Activated T-cell treated with anti-CD3 and anti-CD28 coated beads, Interleukin-2, amount 50 U/mL, for 24 hours (primary cell): Measurements from ENCODE around the gene MIOX.

Experiments used
- DNase-seq: peaks from one replicate; pipeline ENCODE4 v3.0.0-alpha.2; 2020
- H3K27ac Mint-ChIP-seq: 2 replicates; pipeline ENCODE4 v1.8.0; 2020; ENCODE audit warnings: mild to moderate bottlenecking, mixed read lengths
- H3K27me3 Mint-ChIP-seq: 2 replicates; pipeline ENCODE4 v1.8.0; 2020; ENCODE audit warnings: mixed read lengths
- H3K36me3 Mint-ChIP-seq: 2 replicates; pipeline ENCODE4 v1.8.0; 2020; ENCODE audit warnings: low read depth, mixed read lengths
- H3K4me1 Mint-ChIP-seq: 2 replicates; pipeline ENCODE4 v1.8.0; 2020; ENCODE audit warnings: low read depth, mixed read lengths
- H3K4me3 Mint-ChIP-seq: 2 replicates; pipeline ENCODE4 v1.8.0; 2020; ENCODE audit warnings: mild to moderate bottlenecking, moderate library complexity, mixed read lengths
- H3K9me3 Mint-ChIP-seq: 2 replicates; pipeline ENCODE4 v1.8.0; 2020; ENCODE audit warnings: mixed read lengths

Gene MIOX

DNA sequence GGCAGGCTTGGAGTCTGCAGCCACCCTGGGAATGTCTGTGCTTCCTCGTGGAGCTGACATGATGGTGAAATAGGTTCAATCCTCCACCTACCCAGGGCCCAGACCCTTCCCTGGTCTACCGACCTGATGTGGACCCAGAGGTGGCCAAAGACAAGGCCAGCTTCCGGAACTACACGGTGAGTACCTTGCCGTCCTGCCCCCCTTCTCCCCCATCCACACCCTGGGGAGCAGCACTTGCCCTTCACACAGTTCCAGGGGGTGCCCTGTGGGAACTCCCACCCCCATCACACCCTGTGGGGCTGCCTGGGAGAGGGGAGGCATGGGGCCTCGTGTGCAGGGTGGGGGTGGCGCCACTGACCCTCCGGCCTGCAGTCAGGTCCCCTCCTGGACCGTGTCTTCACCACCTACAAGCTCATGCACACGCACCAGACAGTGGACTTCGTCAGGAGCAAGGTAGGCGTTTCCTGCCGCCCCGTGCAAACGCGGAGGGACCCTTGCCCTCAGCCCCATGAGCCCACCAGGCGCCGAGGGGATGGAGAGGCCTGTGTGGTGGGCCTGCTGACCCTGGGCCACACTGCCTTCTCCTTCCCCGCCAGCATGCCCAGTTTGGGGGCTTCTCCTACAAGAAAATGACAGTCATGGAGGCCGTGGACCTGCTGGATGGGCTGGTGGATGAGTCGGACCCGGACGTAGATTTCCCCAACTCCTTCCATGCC is 789 bp downstream of the MIOX start:
- no peak for DNase-seq
- Mint-ChIP-seq H3K27me3 (no peaks in the 10 kb centered on the region), H3K4me1 (peaks cover 6% of the 10 kb centered on the region), H3K9me3 (no peaks in the 10 kb centered on the region), H3K36me3 (no peaks in the 10 kb centered on the region), H3K4me3 (no peak overlapping the region), H3K27ac (no peak overlapping the region)

DNA sequence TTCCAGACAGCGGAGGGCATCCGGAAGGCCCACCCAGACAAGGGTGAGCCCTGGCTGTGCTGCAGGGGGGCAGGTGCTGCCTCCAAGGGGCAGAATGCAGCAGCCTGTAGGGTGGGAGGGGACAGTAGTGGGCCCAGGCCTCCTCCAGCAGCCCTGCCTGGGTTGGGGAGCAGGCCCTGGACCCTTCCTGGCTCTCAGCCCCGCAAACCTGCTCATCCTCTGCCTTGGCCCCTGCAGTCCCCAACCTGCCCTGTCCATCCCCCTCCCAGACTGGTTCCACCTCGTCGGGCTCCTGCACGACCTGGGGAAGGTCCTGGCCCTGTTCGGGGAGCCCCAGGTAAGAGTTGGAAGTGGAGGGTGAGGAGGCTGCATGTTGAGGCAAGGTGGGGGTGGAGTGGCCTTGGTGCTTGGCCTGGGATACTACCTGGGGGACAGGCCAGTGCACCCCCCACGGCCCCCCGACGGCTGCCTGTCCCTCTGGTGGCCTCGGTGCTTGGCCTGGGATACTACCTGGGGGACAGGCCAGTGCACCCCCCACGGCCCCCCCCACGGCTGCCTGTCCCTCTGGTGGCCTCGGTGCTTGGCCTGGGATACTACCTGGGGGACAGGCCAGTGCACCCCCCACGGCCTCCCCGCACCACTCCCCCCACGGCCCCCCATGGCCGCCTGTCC is 1.5 kb downstream of the MIOX start:
- no peak overlapping the region for H3K4me3 Mint-ChIP-seq
- H3K4me1 Mint-ChIP-seq = peaks cover 6% of the 10 kb centered on the region
- no peaks in the 10 kb centered on the region for H3K27me3 Mint-ChIP-seq
- DNase-seq = no peak
- no peaks in the 10 kb centered on the region for H3K9me3 Mint-ChIP-seq
- H3K36me3 Mint-ChIP-seq = no peaks in the 10 kb centered on the region
- no peak overlapping the region for H3K27ac Mint-ChIP-seq

- no peak overlapping the region for H3K27ac Mint-ChIP-seq
- no peak for DNase-seq
- peaks cover 6% of the 10 kb centered on the region for H3K4me1 Mint-ChIP-seq
- H3K4me3 Mint-ChIP-seq = no peak overlapping the region
- H3K27me3 Mint-ChIP-seq = no peaks in the 10 kb centered on the region
- H3K36me3 Mint-ChIP-seq = no peaks in the 10 kb centered on the region
- H3K9me3 Mint-ChIP-seq = no peaks in the 10 kb centered on the region
Observed at GRCh38 chr22:50488886-50489285, 2.2 kb downstream of the MIOX start.

GRCh38 chr22:50489363-50490243 is 2.9 kb downstream of the MIOX start:
- no peaks in the 10 kb centered on the region for H3K36me3 Mint-ChIP-seq
- no peaks in the 10 kb centered on the region for H3K27me3 Mint-ChIP-seq
- no peak for DNase-seq
- peaks cover 6% of the 10 kb centered on the region for H3K4me1 Mint-ChIP-seq
- H3K27ac Mint-ChIP-seq = no peak overlapping the region
- no peaks in the 10 kb centered on the region for H3K9me3 Mint-ChIP-seq
- no peak overlapping the region for H3K4me3 Mint-ChIP-seq

- Mint-ChIP-seq H3K27ac (peak overlapping the region; percentile 34), H3K4me3 (peak overlapping the region; percentile 25)
- DNase-seq = no peak
Observed at GRCh38 chr22:50490531-50491308, 4.1 kb downstream of the MIOX start.

DNA sequence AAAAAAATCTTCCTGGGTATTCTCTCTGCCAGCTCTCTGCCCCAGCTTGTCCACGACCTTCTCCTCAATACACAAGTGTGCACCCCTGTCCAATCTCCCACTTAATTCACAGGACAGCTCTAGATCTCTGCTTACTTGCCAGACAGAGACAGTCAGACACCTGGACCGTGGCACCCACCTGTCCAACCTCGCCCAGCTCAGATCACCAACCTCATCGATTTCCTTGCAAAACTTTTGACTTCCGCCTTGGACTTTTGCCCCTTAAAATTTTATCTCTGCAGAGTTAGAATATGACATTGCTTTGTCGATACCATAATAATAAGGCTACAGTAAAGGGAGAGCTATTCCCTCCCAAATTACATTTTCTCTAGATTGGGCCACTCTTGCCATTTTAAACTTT is 10.4 kb downstream of the MIOX start:
- Mint-ChIP-seq H3K4me3 (no peak overlapping the region), H3K27ac (no peak overlapping the region), H3K4me1 (peaks cover 4% of the 10 kb centered on the region), H3K36me3 (peaks cover 2% of the 10 kb centered on the region), H3K27me3 (no peaks in the 10 kb centered on the region), H3K9me3 (no peaks in the 10 kb centered on the region)
- DNase-seq = no peak

More at GRCh38 chr22:50490531-50491308, 4.1 kb downstream of the MIOX start:
- Mint-ChIP-seq H3K4me1 (peaks cover 6% of the 10 kb centered on the region), H3K9me3 (no peaks in the 10 kb centered on the region), H3K27me3 (no peaks in the 10 kb centered on the region), H3K36me3 (no peaks in the 10 kb centered on the region)

GRCh38 chr22:50498322-50498890 is 11.7 kb downstream of the MIOX start:
- Mint-ChIP-seq H3K9me3 (no peaks in the 10 kb centered on the region), H3K36me3 (peaks cover 13% of the 10 kb centered on the region)

GRCh38 chr22:50500452-50500851 is 13.8 kb downstream of the MIOX start:
- Mint-ChIP-seq H3K9me3 (no peaks in the 10 kb centered on the region), H3K27ac (no peak overlapping the region)

More at GRCh38 chr22:50498322-50498890, 11.7 kb downstream of the MIOX start:
- Mint-ChIP-seq H3K4me1 (peaks cover 4% of the 10 kb centered on the region), H3K27me3 (no peaks in the 10 kb centered on the region), H3K4me3 (no peak overlapping the region), H3K27ac (no peak overlapping the region)
- DNase-seq = peak; percentile 73

GRCh38 chr22:50502096-50502495 is 15.4 kb downstream of the MIOX start:
- Mint-ChIP-seq H3K27ac (no peak overlapping the region), H3K9me3 (no peaks in the 10 kb centered on the region), H3K36me3 (peaks cover 28% of the 10 kb centered on the region), H3K27me3 (no peaks in the 10 kb centered on the region), H3K4me3 (no peak overlapping the region), H3K4me1 (peaks cover 7% of the 10 kb centered on the region)
- no peak for DNase-seq

More at GRCh38 chr22:50500452-50500851, 13.8 kb downstream of the MIOX start:
- Mint-ChIP-seq H3K4me1 (peaks cover 4% of the 10 kb centered on the region), H3K27me3 (no peaks in the 10 kb centered on the region), H3K4me3 (no peak overlapping the region), H3K36me3 (peaks cover 19% of the 10 kb centered on the region)
- DNase-seq = no peak

DNA sequence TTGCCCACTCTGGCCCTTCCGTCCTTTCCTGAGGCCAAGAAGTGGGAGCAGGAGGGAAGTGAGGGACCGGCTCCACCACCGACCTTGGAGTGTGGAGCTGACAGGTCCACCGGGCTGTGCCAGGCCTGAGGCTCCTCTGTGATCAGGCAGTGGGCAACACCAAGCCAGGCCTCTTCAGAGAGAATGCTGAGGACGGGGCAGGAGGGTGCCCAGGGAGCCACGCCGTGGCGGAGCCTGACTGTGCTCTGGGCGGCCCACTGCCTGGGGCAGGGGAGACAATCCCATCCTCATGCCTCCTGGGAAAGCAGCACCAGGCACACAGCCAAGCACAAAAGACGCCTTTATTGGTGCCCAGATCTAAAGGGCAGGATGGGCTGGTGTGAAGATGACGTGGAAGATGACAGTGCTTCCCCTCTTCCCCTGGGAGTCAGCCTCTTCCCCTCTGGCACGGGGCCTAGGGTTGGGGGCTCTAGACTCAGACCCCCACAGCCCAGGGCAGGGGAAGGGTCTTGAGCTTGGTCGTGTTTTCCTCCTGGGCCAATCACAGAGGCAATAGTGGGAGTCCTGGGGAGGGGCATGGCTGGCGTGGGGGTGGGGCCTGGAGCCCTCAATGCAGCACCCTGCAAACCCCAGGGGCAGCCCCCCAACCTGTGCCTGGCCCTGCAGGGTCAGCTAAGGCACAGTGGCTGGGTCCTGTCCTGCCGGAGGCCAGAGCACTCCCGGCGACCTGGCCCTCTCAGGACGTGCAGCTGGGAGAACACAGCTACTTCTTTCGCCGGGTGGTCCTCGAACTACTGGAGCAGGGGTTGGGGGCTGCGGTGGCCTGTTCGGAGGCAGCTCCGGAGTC is 16.2 kb downstream of the MIOX start:
- no peak overlapping the region for H3K4me3 Mint-ChIP-seq
- H3K36me3 Mint-ChIP-seq = peaks cover 32% of the 10 kb centered on the region
- peaks cover 7% of the 10 kb centered on the region for H3K4me1 Mint-ChIP-seq
- H3K27me3 Mint-ChIP-seq = no peaks in the 10 kb centered on the region
- no peaks in the 10 kb centered on the region for H3K9me3 Mint-ChIP-seq
- DNase-seq = no peak
- no peak overlapping the region for H3K27ac Mint-ChIP-seq

GRCh38 chr22:50503475-50504145 is 17.0 kb downstream of the MIOX start:
- Mint-ChIP-seq H3K4me1 (peaks cover 4% of the 10 kb centered on the region), H3K27ac (no peak overlapping the region), H3K27me3 (no peaks in the 10 kb centered on the region), H3K9me3 (no peaks in the 10 kb centered on the region), H3K4me3 (no peak overlapping the region), H3K36me3 (peaks cover 36% of the 10 kb centered on the region)
- DNase-seq = no peak

DNA sequence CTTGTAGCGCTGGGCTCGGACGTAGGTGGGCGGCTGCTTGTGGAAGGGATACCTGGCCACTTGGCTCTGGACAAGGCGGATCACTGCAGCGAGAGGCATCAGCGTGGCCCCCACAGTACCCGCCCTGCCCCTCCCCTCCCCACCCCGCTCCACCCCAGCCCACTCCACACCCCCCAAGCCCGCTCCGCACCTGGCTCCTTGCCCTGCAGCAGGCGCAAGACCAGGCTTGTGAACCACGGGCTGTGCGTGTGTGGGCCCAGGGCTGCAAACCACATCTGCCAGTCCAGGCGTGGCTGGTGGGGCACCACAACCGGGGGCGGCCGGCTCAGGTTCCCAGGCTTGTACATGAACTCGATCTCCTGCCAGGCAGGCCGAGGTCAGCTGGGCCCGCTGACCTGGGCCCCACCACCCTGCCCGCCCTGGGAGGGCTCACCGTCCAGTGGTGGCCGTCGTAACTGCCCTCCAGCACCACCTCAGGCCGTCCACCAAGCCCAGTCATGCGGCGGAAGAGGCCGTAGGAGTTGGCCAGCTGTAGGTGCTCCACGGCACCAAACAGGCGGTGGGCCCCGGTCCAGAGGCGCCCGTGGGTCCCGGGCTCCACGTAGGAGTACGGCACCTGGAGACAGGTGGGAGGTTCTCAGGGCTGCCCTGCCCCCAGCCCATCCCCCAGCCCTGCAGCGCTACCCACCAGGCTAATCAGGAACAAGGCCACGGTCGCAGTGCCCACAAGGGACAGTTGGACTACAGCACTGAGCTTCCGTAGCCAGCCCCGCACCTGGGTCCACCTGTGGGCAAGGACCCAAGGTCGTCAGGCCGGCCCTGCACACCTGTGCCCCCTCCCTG is 17.9 kb downstream of the MIOX start:
- Mint-ChIP-seq H3K4me1 (peaks cover 11% of the 10 kb centered on the region), H3K9me3 (no peaks in the 10 kb centered on the region), H3K4me3 (no peak overlapping the region)

More for the DNA sequence above, 17.9 kb downstream of the MIOX start:
- Mint-ChIP-seq H3K27me3 (no peaks in the 10 kb centered on the region), H3K36me3 (peaks cover 46% of the 10 kb centered on the region), H3K27ac (no peak overlapping the region)
- DNase-seq = no peak
